ENCODE data around the gene MCRIP2. TPM values are rescaled to one million over a fixed set of nuclear protein-coding genes. Genes with fewer than 3 reads are reported as not detected.

MCRIP2 gene
- total RNA-seq, 1 donor from 2014 or later = 2.9 TPM

DNA sequence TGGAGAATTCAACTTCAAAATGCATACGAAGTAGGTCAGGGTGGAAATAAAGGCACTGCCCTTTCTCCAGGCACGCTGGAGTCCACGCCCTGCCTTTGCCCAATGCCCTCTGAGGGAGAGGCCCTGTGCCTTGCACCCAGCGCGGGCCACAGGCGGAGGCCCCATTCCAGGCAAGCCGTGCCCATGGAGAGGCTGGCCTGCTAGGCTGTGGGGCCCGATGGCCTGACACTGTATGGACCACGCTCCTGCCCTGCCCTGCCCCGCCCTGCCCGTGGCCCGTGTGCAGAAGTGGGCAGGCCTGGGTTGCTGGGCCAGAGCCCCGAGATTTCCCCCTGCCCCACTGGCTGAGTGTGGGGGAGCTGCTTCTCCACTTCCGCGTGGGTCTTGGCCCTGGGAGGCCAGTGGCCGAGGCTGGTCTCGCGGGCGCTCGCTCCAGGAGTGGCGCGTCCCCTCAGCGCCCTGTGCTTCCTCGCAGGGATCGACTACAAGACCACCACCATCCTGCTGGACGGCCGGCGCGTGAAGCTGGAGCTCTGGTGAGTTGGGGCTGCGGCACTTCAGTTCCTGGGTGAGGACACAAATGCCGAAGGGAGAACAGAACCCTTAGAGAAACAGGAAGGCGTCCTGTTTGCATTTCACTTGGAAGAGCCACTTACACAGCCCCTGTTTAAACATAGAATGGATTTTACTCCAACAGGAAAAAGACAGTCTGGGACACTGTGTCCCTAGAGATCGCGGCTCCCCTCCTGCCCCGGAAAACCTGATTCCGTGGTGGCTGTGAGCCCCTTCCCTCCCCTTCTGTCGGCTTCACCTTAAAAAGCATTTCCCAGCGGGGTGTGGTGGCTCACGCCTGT lies 24.7 kb upstream of the MCRIP2 start:
- Mint-ChIP-seq H3K9me3 (ENCODE audit: unreplicated experiment) (no peaks in the 10 kb centered on the region), H3K27me3 (ENCODE audit: unreplicated experiment) (peaks cover 11% of the 10 kb centered on the region), H3K27ac (ENCODE audit: unreplicated experiment) (no peak overlapping the region), H3K4me1 (ENCODE audit: unreplicated experiment) (no peaks in the 10 kb centered on the region), H3K36me3 (ENCODE audit: low read depth, unreplicated experiment) (peaks cover 8% of the 10 kb centered on the region), H3K4me3 (ENCODE audit: unreplicated experiment) (no peak overlapping the region)
- TF ChIP-seq, protein P1, sequence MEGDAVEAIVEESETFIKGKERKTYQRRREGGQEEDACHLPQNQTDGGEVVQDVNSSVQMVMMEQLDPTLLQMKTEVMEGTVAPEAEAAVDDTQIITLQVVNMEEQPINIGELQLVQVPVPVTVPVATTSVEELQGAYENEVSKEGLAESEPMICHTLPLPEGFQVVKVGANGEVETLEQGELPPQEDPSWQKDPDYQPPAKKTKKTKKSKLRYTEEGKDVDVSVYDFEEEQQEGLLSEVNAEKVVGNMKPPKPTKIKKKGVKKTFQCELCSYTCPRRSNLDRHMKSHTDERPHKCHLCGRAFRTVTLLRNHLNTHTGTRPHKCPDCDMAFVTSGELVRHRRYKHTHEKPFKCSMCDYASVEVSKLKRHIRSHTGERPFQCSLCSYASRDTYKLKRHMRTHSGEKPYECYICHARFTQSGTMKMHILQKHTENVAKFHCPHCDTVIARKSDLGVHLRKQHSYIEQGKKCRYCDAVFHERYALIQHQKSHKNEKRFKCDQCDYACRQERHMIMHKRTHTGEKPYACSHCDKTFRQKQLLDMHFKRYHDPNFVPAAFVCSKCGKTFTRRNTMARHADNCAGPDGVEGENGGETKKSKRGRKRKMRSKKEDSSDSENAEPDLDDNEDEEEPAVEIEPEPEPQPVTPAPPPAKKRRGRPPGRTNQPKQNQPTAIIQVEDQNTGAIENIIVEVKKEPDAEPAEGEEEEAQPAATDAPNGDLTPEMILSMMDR (IDR thresholded peaks at IDR 0.05; ENCODE audit: unreplicated experiment) = no peak
- DNase-seq (ENCODE audit: low spot score) = no peak

GRCh38 chr16:617855-618254 lies 23.8 kb upstream of the MCRIP2 start:
- H3K9me3 Mint-ChIP-seq (ENCODE audit: unreplicated experiment) = no peaks in the 10 kb centered on the region
- H3K27me3 Mint-ChIP-seq (ENCODE audit: unreplicated experiment) = peaks cover 11% of the 10 kb centered on the region
- no peak for DNase-seq (ENCODE audit: low spot score)
- H3K36me3 Mint-ChIP-seq (ENCODE audit: low read depth, unreplicated experiment) = peaks cover 8% of the 10 kb centered on the region
- TF ChIP-seq, protein P1 (IDR thresholded peaks at IDR 0.05; ENCODE audit: unreplicated experiment) = no peak
- no peaks in the 10 kb centered on the region for H3K4me1 Mint-ChIP-seq (ENCODE audit: unreplicated experiment)
- no peak overlapping the region for H3K4me3 Mint-ChIP-seq (ENCODE audit: unreplicated experiment)
- H3K27ac Mint-ChIP-seq (ENCODE audit: unreplicated experiment) = no peak overlapping the region

GRCh38 chr16:619476-620100 lies 22.0 kb upstream of the MCRIP2 start:
- peaks cover 4% of the 10 kb centered on the region for H3K36me3 Mint-ChIP-seq (ENCODE audit: low read depth, unreplicated experiment)
- no peak for DNase-seq (ENCODE audit: low spot score)
- no peak overlapping the region for H3K27ac Mint-ChIP-seq (ENCODE audit: unreplicated experiment)
- no peaks in the 10 kb centered on the region for H3K9me3 Mint-ChIP-seq (ENCODE audit: unreplicated experiment)
- H3K27me3 Mint-ChIP-seq (ENCODE audit: unreplicated experiment) = peaks cover 5% of the 10 kb centered on the region
- TF ChIP-seq, protein P1 (IDR thresholded peaks at IDR 0.05; ENCODE audit: unreplicated experiment) = no peak
- H3K4me3 Mint-ChIP-seq (ENCODE audit: unreplicated experiment) = no peak overlapping the region
- no peaks in the 10 kb centered on the region for H3K4me1 Mint-ChIP-seq (ENCODE audit: unreplicated experiment)

DNA sequence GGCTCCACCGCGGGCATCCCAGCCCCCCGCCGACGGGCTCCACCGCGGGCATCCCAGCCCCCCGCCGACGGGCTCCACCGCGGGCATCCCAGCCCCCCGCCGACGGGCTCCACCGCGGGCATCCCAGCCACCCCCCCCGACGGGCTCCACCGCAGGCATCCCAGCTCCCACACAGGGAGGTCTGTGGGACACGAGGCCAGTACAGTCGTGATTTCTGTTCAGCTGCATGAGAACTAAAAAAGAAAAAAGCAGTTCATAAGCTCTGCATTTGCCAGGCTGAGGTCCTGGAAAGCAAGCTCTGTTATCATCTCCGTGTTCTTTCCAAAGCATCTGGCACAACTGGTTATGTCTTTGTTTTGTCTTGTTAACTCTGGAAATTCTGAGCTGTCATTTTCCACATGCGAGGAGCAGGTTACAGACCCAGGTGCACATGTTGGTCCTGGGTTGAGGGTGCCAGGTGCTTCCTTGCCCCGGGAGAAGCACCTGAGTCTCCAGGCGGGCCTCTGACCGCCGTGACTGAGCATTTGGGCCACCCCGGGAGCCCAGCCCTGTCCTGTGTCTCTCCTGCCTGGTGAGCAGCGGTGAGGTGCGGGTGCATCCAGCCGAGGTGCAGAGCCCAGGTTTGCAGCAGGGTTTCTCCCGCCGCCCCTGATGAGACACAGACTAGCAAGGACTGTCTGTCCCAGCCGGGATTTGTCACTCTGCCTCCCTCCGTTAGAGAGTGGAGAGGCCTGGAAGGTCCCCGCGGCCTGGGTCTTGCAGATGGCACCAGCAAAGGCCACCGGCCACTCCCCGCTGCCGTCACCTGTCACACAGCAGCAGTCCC lies 20.7 kb upstream of the MCRIP2 start:
- H3K9me3 Mint-ChIP-seq (ENCODE audit: unreplicated experiment) = no peaks in the 10 kb centered on the region
- H3K4me3 Mint-ChIP-seq (ENCODE audit: unreplicated experiment) = no peak overlapping the region
- H3K36me3 Mint-ChIP-seq (ENCODE audit: low read depth, unreplicated experiment) = no peaks in the 10 kb centered on the region
- no peak for DNase-seq (ENCODE audit: low spot score)
- no peaks in the 10 kb centered on the region for H3K4me1 Mint-ChIP-seq (ENCODE audit: unreplicated experiment)
- peaks cover 5% of the 10 kb centered on the region for H3K27me3 Mint-ChIP-seq (ENCODE audit: unreplicated experiment)
- H3K27ac Mint-ChIP-seq (ENCODE audit: unreplicated experiment) = no peak overlapping the region
- TF ChIP-seq, protein P1 (IDR thresholded peaks at IDR 0.05; ENCODE audit: unreplicated experiment) = no peak
